GM19468 (cell line): Measurements from ENCODE around the gene ZNF587B.
"Not testable (repeated sequence)": the region's sequence is repeated elsewhere in the genome, so short reads cannot be mapped to it uniquely, and the experiment has no call there.

Experiments
- ATAC-seq: cut with Tn5 transposase; IDR thresholded peaks from one replicate; pipeline ENCODE4 v1.9.1; 2021; ENCODE audit warnings: mild to moderate bottlenecking, moderate library complexity, moderate number of reproducible peaks; ENCODE audit not compliant: unreplicated experiment; ENCODE audit errors: extremely low read depth

Gene ZNF587B

GRCh38 chr19:57830071-57830602, at the start of gene ZNF587B:
TSS of gene ZNF587B (plus strand) at chr19:57830299. CDS start at chr19:57830529, 230 bp downstream.
- ATAC-seq, result no peak

DNA sequence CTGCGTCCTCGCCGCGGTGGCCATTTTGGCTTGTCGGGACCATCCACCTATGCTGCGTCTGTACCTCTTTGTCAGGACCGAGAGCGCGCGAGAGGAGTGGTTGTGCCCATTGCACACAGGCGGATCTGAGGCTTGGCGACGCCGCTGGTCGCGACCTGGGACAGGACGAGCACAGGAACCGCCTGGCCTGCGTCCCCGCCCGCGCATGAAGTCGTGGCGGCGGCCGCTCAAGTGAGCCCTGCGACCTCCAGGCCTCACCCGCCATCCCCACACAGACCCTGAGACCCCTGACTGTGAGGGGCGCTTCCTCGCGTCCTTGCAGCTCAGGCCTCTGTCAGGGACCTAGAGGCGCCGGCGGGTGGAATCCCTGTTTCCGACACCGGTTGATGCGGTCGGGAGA, 43.8 kb upstream of the ZNF587B start:
- ATAC-seq, result no peak

DNA sequence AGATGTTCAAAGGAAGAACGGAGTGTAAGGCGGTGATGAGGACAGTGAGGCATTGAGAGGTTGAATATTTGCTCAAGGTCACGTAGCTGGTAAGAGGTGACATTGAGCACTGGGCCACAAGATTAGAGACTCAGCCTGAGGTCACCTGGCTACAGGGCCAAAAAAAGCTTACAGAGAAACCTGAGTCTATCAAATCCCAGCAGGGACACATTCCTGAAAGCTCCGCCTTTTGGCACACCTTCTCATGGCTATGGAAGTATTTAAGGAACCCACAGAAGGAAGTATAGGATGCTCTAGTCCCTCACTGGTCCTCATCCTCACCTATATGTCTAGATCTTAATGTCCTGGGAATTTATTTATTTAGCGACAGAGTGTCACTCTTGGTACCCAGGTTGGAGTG, 43.2 kb upstream of the ZNF587B start:
- no peak for ATAC-seq

DNA sequence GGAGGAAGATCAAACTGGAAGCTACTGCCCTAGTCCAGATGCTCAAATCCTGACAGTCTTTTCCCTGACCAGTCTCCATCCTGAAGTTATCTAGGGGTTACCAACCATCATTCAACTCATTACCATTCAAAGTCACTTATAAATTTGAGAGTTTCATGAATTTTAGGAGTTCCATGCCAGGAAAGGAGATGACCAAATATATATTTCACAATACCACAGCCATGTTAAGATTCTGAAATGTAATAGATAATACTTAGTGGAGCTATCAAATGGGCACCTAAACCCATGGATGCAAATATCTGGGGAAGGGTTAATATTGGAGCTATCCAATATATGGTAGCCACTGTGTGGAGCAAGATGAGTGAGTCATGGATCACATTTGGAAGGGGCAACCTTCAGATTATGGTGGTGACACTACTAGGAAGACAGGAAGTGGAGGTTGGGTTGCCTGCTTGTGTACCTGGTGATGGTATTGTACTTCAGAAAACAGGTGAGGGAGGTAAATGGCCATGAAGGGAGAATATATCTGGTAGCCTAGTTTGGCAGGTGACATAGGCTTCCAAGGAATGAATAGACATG, 41.9 kb upstream of the ZNF587B start:
- ATAC-seq, result no peak

DNA sequence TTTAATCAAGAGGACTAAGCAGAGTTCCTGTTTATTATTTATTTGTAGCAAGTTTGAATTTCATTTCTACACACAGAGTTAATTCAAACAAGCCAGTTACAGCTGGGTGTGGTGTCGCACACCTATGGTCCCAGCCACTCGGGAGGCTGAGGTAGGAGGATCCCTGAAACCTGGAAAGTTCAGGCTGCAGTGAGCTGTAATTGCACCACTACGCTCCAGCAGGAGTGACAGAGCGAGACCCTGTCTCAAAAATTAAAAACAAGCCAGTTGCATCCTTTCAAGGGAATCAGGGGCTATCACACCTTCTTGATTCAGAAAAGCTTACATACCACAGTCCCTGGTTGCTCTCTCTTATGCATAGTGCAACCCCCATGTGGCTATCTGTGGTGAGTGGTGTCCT, 40.8 kb upstream of the ZNF587B start:
- ATAC-seq, result no peak

- ATAC-seq, result not testable (repeated sequence)
Observed at GRCh38 chr19:57796580-57796979, 33.5 kb upstream of the ZNF587B start.

DNA sequence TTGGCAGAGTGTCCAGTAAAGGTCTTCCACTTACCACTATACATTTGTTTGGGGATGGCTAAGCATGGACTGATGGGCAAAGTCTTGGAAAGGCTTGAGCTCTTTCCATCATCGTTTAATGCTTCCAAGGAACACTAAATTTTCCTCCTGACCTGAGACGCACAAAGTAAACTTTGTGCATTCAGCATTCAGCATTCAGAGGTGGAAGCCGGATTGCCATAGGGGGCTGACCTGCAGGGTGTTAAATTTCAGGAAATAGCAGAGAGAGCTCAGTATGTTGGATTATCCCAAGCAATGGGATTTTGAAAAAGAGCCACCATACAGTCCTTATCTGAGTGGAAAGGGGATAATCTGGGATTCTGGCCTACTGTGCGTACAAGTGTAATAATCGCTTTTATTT, 29.4 kb upstream of the ZNF587B start:
- no peak for ATAC-seq

- no peak for ATAC-seq
Observed at GRCh38 chr19:57802269-57802668, 27.8 kb upstream of the ZNF587B start.

- no peak for ATAC-seq
Observed at GRCh38 chr19:57803265-57803593, 26.9 kb upstream of the ZNF587B start.

DNA sequence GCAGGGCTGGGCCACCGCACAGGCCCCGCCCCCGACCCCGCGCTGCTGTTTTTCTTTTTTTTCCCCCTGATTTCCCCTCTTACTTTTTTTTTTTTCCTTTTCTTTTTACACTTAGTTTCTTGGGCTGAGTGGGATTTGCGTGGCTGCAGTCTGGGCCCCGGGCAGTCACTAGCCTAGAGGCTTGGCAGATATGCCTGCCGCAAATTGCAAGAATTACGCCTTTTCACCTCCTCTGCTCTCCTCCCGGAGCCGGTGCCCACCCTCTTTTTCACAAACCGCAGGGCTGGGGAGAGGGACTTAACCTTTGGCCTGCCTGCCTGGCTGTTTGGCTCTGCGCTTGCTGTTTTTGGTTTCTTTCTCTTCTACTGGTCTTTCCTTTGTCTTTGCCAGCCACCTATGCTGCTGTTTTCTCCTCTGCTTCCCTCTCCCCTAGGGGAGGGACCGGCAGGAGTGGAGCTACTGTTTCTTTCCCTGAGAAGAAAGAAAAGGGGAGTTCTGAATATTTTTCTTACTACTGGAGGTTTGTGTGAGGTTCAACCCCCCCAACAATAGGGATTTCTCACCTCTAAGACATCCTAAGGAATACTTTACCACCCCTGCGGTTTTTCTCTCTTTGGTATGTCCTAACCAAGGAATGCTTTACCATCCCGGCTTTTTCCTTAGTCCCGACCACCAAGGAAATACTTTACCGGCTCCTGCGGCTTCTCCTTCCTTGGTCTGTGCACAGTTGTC, 26.3 kb upstream of the ZNF587B start:
- ATAC-seq, result no peak

- ATAC-seq, result no peak
Observed at GRCh38 chr19:57807541-57807940, 22.6 kb upstream of the ZNF587B start.

DNA sequence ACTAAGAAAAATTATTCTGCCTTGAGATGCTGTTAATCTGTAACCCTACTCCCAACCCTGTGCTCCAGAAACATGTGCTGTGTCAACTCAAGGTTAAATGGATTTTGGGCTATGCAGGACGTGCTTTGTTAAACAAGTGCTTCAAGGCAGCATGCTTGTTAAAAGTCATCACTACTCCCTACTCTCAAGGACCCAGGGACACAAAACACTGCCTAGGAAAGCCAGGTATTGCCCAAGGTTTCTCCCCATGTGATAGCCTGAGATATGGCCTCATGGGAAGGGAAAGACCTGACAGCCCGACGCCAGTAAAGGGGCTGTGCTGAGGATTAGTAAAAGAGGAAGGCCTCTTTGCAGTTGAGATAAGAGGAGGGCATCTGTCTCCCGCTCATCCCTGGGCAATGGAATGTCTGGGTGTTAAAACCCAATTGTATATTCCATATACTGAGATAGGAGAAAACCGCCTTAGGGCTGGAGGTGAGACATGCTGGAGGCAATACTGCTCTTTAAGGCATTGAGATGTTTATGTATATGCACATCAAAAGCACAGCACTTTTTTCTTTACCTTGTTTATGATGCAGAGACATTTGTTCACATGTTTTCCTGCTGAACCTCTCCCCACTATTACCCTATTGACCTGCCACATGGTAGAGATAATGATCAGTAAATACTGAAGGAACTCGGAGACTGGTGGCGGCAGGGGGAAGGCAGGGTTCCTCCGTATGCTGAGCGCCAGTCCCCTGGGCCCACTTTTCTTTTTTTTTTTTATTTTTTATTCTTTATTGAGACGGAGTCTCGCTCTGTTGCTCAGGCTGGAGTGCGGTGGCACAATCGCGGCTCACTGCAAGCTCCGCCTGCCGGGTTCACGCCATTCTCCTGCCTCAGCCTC, 19.4 kb upstream of the ZNF587B start:
- ATAC-seq, result not testable (repeated sequence)

DNA sequence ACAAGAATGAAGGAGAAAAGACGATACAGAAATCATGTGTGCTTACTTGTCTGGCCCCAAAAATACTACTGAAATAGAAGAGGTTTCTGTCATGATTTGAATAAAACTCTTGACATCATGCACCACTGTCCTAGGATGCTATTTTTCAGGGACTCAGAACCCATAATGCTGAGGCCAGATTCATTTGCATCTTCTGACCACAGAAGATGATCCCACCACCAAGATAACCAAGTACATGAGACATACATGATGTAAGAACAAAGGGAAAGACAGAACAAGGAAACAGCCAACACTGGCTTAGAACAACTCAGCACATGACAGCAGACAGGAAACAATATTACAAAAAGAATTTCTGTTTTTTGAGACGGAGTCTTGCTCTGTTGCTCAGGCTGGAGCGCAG, 17.9 kb upstream of the ZNF587B start:
- ATAC-seq, result peak; percentile 25

DNA sequence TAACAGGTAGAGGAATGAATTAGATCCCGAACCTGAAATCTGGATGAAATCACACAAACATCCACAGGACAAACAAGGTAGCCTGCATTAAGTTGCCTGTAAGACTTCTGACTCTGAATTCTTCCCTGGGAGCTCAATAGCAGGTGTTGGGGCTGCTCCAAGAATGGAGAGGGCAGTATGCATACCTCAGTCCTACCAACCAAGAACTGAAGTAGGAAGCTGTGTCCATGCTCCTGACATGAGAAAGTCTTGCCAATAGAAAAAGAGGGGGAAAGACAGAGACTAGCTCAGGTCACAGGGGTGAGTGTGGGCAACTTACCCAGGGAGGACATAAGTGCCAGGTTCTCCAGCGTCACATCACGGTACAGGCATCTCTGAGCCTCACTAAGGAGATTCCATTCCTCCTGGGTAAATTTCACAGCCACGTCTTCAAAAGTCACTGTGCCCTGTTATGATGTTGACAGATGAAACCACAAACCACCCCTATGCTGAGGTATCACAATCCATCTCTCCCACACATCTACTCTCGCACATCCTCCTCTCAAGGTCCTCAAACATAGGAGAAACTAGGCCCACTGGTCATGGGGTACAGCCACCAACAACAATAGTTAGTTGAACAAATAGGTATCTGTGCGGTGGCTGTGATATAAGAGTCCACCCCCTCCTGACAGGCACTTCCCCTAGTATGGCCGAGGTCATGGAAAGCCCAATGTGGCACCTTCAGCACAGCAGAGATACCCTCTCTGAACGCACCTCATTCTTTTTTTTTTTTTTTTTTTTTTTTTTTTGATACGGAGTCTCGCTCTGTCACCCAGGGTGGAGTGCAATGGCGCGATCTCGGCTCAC, 16.9 kb upstream of the ZNF587B start:
- ATAC-seq, result not testable (repeated sequence)

DNA sequence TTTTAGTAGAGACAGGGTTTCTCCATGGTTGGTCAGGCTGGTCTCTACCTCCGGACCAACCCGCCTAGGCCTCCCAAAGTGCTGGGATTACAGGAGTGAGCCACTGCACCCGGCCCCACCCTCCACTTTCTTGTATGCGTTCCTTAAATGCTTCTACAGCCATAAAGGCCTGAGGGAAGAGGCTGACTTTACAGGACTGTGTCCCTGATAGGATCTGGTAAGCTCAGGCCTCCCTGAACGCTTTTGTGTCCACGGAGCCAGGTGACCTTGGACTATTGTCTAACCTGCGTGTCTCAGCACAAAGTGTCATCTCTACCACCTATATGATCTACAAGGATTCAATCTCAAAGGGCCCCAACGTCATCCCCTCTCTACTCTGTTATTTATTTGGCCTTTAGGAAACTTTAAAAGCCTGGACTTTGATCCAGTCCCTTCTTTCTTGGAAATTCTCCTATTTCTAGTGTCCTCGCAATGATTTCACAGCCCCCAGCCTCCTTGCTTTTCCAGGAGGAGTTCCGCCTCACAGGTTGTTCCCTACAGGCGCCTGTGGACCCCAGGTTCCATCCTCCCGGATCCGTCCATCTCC, 16.1 kb upstream of the ZNF587B start:
- ATAC-seq, result no peak

GRCh38 chr19:57814505-57815246, 15.4 kb upstream of the ZNF587B start, which contains the start of gene ZNF552:
TSS of gene ZNF552 (minus strand) at chr19:57814913. CDS start at chr19:57814743, 170 bp downstream.
- peak; percentile 44 for ATAC-seq

GRCh38 chr19:57815247-57816075, 14.6 kb upstream of the ZNF587B start:
- no peak for ATAC-seq

- no peak for ATAC-seq
Observed at GRCh38 chr19:57816652-57817051, 13.4 kb upstream of the ZNF587B start.
